B cell (primary cell): ENCODE data around the gene NTRK3. TPM values are rescaled to one million over a fixed set of nuclear protein-coding genes. Genes with fewer than 3 reads are reported as not detected.

Source experiments
- ATAC-seq: fragments of 200-7000 bp; cut with Tn5 transposase; one replicate; pipeline ENCODE4 v1.10.0; 2021; ENCODE audit warnings: low read depth, mild to moderate bottlenecking, moderate number of reproducible peaks, moderate library complexity
- CTCF ChIA-PET: fragments of 350-600 bp; sonication (Branson Sonifier 250); formaldehyde crosslinking; loops from one replicate; lab custom pipeline; 2021; ENCODE audit warnings: antibody characterized with exemption, inconsistent platforms; lab: Charles Lee
- POLR2A ChIA-PET: fragments of 350-600 bp; sonication (Branson Sonifier 250); formaldehyde crosslinking; loops from one replicate; lab custom pipeline; 2021; ENCODE audit warnings: antibody characterized with exemption; lab: Charles Lee
- DNase-seq: peaks from one replicate; pipeline ENCODE4 v3.0.0; 2013
- H2AFZ ChIP-seq: 2 replicates; pipeline ENCODE4 v1.6.1; 2012; ENCODE audit warnings: mild to moderate bottlenecking, low read depth, low read length; ENCODE audit not compliant: insufficient read depth, poor library complexity, severe bottlenecking
- H3K27ac ChIP-seq, 2 donors: 1 replicate in 1 of 2; 2 replicates in 1 of 2; pipeline ENCODE4 v1.5.1; 2012 to 2013; ENCODE audit warnings: low read length in 2 of 2, mild to moderate bottlenecking in 2 of 2, moderate library complexity in 1 of 2
- H3K27me3 ChIP-seq, 4 experiments: fragments of 200-600 bp in 1 of 4; sonication (generic) in 1 of 4; replicated peaks in 1 of 4; 1 replicate in 2 of 4; 2 replicates in 2 of 4; pipeline versions ENCODE4 v1.6.1 to v1.7.0; 2013 to 2016; ENCODE audit warnings: low read length in 3 of 4, mild to moderate bottlenecking in 2 of 4, mixed read lengths in 1 of 4, moderate library complexity in 1 of 4; ENCODE audit not compliant: insufficient read depth in 4 of 4, control insufficient read depth in 3 of 4; ENCODE audit errors: control extremely low read depth in 1 of 4
- H3K36me3 ChIP-seq, 2 experiments: replicated peaks in 1 of 2; 1 replicate in 1 of 2; 2 replicates in 1 of 2; pipeline versions ENCODE4 v1.6.1 to v1.7.1; 2013; ENCODE audit warnings: low read length in 1 of 2; ENCODE audit not compliant: insufficient read depth in 2 of 2, control insufficient read depth in 1 of 2; ENCODE audit errors: control extremely low read depth in 1 of 2, extremely low read depth in 1 of 2
- H3K4me1 ChIP-seq, 2 donors: fragments of 200-600 bp in 1 of 2; sonication (generic) in 1 of 2; 1 replicate in 1 of 2; 2 replicates in 1 of 2; pipeline versions ENCODE4 v1.5.1 to v1.6.1; 2013 to 2017; ENCODE audit warnings: low read length in 2 of 2; ENCODE audit not compliant: control insufficient read depth in 2 of 2, insufficient read depth in 2 of 2
- H3K4me2 ChIP-seq: replicated peaks from 2 replicates; pipeline ENCODE3; 2012; ENCODE audit warnings: mild to moderate bottlenecking, low read depth, low read length; ENCODE audit not compliant: poor library complexity, severe bottlenecking
- H3K4me3 ChIP-seq, 5 experiments: fragments of 200-600 bp in 1 of 5; sonication (generic) in 1 of 5; 1 replicate in 3 of 5; 2 replicates in 2 of 5; pipeline versions ENCODE4 v1.5.1 to v1.7.0; 2011 to 2016; ENCODE audit warnings: low read length in 4 of 5, mild to moderate bottlenecking in 4 of 5, low read depth in 2 of 5, control low read depth in 1 of 5, moderate library complexity in 1 of 5; ENCODE audit not compliant: insufficient read depth in 1 of 5; ENCODE audit errors: control extremely low read depth in 1 of 5, extremely low read depth in 1 of 5
- H3K79me2 ChIP-seq: fragments of 200-600 bp; sonication (generic); one replicate; pipeline ENCODE4 v1.6.0; 2016; ENCODE audit warnings: low read length; ENCODE audit not compliant: control insufficient read depth, insufficient read depth
- H3K9ac ChIP-seq: fragments of 200-600 bp; sonication (generic); 2 replicates; pipeline ENCODE4 v1.6.1; 2017; ENCODE audit warnings: mild to moderate bottlenecking, low read length, moderate library complexity
- H3K9me3 ChIP-seq, 3 donors: one replicate each; pipeline versions ENCODE4 v1.6.1 to v1.7.1; 2013; ENCODE audit warnings: low read length in 2 of 3; ENCODE audit not compliant: control insufficient read depth in 2 of 3, insufficient read depth in 1 of 3; ENCODE audit errors: control extremely low read depth in 1 of 3
- H4K20me1 ChIP-seq: 2 replicates; pipeline ENCODE4 v1.6.0; 2012; ENCODE audit warnings: mild to moderate bottlenecking, low read length; ENCODE audit not compliant: insufficient read depth, control insufficient read depth, poor library complexity, severe bottlenecking
- H3K27ac Mint-ChIP-seq: one replicate; pipeline ENCODE4 v1.8.0; 2021; ENCODE audit warnings: mixed read lengths
- H3K27me3 Mint-ChIP-seq: one replicate; pipeline ENCODE4 v1.8.0; 2021; ENCODE audit warnings: mixed read lengths
- H3K4me1 Mint-ChIP-seq: one replicate; pipeline ENCODE4 v1.8.0; 2021; ENCODE audit warnings: mixed read lengths
- H3K4me3 Mint-ChIP-seq: one replicate; pipeline ENCODE4 v1.8.0; 2021; ENCODE audit warnings: mixed read lengths
- H3K9me3 Mint-ChIP-seq: one replicate; pipeline ENCODE4 v1.8.0; 2022; ENCODE audit warnings: mixed read lengths; ENCODE audit not compliant: insufficient read depth
- EZH2 ChIP-seq: IDR thresholded peaks from 2 replicates; pipeline ENCODE4 v1.6.1; 2012; ENCODE audit warnings: borderline replicate concordance, low read depth, mild to moderate bottlenecking, moderate library complexity, low read length; ENCODE audit not compliant: insufficient read depth, poor library complexity, severe bottlenecking
- WGBS: methylation state at CpG from one replicate; pipeline ENCODE4 v1.1.5; 2013; ENCODE audit warnings: missing lambda C conversion rate; ENCODE audit not compliant: insufficient coverage; 5-methylcytosine and 5-hydroxymethylcytosine counted together
- intact Hi-C: fragments of 100-400 bp; cut with micrococcal nuclease; formaldehyde crosslinking; loops from one replicate; pipeline ENCODE4 v1.10.0; 2022
- polyA plus RNA-seq: library from polyadenylated mRNA; depleted of rRNA; stranded (reverse); fragments of >200 nt; gene quantifications from 2 replicates; pipeline ENCODE4 v1.2.3, GENCODE V29; 2012
- total RNA-seq, 2 donors: library from RNA; stranded (reverse); fragments of 120-200 nt in 1 of 2; gene quantifications; 1 replicate in 1 of 2; 2 replicates in 1 of 2; pipeline versions ENCODE4 v1.2.3 to v1.2.4, GENCODE V29; 2013 to 2022
- TF ChIP-seq, protein P1 (sequence below): fragments of 200-600 bp; IDR thresholded peaks from one replicate; pipeline ENCODE4 v1.8.0; 2022; ENCODE audit warnings: antibody characterized with exemption, mild to moderate bottlenecking

The NTRK3 gene
- total and polyA plus RNA-seq, 2 donors (not counting 1 experiment from before 2014, with no cell fraction given): not detected

DNA sequence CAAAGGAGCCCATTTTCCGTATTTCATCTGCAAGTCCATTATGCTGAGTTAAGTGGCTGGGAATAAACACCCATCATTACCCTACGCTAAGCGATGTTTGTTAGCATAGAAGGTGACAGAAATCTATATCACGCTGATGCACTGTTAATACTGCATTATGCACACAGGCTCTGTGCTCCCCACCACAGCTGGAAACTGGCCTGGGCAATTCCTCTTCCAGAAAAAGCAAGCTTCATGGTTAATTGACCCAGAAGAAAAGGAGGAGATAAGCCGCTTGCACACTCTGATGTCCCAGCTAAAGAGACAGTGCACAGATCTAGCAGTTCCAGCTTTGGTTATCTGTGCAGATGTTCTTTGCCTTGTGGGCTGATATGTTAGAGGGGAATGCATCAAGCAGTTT lies 232.6 kb downstream of the NTRK3 start:
- no peak overlapping the region for H3K27ac ChIP-seq
- no peak for TF ChIP-seq EZH2
- TF ChIP-seq, protein P1, sequence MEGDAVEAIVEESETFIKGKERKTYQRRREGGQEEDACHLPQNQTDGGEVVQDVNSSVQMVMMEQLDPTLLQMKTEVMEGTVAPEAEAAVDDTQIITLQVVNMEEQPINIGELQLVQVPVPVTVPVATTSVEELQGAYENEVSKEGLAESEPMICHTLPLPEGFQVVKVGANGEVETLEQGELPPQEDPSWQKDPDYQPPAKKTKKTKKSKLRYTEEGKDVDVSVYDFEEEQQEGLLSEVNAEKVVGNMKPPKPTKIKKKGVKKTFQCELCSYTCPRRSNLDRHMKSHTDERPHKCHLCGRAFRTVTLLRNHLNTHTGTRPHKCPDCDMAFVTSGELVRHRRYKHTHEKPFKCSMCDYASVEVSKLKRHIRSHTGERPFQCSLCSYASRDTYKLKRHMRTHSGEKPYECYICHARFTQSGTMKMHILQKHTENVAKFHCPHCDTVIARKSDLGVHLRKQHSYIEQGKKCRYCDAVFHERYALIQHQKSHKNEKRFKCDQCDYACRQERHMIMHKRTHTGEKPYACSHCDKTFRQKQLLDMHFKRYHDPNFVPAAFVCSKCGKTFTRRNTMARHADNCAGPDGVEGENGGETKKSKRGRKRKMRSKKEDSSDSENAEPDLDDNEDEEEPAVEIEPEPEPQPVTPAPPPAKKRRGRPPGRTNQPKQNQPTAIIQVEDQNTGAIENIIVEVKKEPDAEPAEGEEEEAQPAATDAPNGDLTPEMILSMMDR: no peak
- no peaks in the 10 kb centered on the region for H4K20me1 ChIP-seq
- ChIA-PET CTCF (no interaction called here), POLR2A (no interaction called here)
- no peak overlapping the region for H3K4me2 ChIP-seq
- no peak overlapping the region for H3K4me3 Mint-ChIP-seq
- no peak overlapping the region for H3K27ac Mint-ChIP-seq
- no peaks in the 10 kb centered on the region for H3K9me3 ChIP-seq
- H3K4me3 ChIP-seq: no peak overlapping the region
- no peak overlapping the region for H3K9ac ChIP-seq
- DNase-seq: no peak
- WGBS: 90% methylated on average over 1 of the region's 5 CpGs
- no peak overlapping the region for H2AFZ ChIP-seq
- H3K9me3 Mint-ChIP-seq: peaks cover 7% of the 10 kb centered on the region
- no peak for ATAC-seq
- H3K36me3 ChIP-seq: no peaks in the 10 kb centered on the region
- no peaks in the 10 kb centered on the region for H3K27me3 ChIP-seq
- intact Hi-C loops: no loop called here
- H3K4me1 Mint-ChIP-seq: no peaks in the 10 kb centered on the region
- no peaks in the 10 kb centered on the region for H3K79me2 ChIP-seq
- no peaks in the 10 kb centered on the region for H3K4me1 ChIP-seq
- no peaks in the 10 kb centered on the region for H3K27me3 Mint-ChIP-seq

DNA sequence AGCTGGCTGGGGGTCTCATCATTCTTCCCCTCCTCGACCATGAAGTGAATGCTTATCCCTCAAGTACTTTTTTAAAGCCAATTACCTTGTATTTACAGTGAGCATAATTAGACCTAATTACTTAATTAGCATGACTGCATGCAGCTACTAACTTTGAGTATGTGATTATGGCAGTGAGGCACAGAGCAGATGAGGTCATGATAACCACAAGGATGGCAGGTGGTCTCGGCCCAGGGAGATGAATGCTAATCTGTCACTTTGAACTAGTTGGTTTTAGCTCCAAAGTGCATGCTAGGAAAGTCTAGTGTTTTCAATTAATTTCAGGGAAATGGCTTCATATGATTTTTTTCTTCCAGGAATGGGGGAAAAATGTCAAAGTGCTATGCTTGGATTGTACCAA lies 233.8 kb downstream of the NTRK3 start:
- H3K27me3 Mint-ChIP-seq: no peaks in the 10 kb centered on the region
- Histone ChIP-seq H3K36me3 (no peaks in the 10 kb centered on the region), H3K9ac (no peak overlapping the region), H2AFZ (no peak overlapping the region), H3K27me3 (no peaks in the 10 kb centered on the region), H3K4me1 (no peaks in the 10 kb centered on the region), H3K4me3 (no peak overlapping the region), H3K4me2 (no peak overlapping the region), H3K79me2 (no peaks in the 10 kb centered on the region), H3K9me3 (no peaks in the 10 kb centered on the region), H4K20me1 (no peaks in the 10 kb centered on the region), H3K27ac (no peak overlapping the region)
- TF ChIP-seq, protein P1: no peak
- TF ChIP-seq EZH2: no peak
- POLR2A ChIA-PET: no interaction called here
- ATAC-seq (no peak), DNase-seq (no peak)
- no peaks in the 10 kb centered on the region for H3K4me1 Mint-ChIP-seq
- no peak overlapping the region for H3K27ac Mint-ChIP-seq
- intact Hi-C loops: no loop called here
- no peak overlapping the region for H3K4me3 Mint-ChIP-seq
- CTCF ChIA-PET: no interaction called here
- 71% methylated on average over 1 of the region's 2 CpGs for WGBS
- H3K9me3 Mint-ChIP-seq: peaks cover 4% of the 10 kb centered on the region
